Memory B cell (primary cell): ENCODE data around the gene LAMA2.

Experiments used
- ATAC-seq: fragments of 150-1000 bp; cut with Tn5 transposase; 2 replicates; pipeline ENCODE4 v1.10.0; 2021; ENCODE audit warnings: low read depth, mild to moderate bottlenecking, moderate library complexity
- DNase-seq, 2 donors: peaks; one replicate each; pipeline ENCODE4 v3.0.0; 2022; ENCODE audit warnings: low spot score in 2 of 2
- H3K27ac Mint-ChIP-seq: one replicate; pipeline ENCODE4 v1.8.0; 2022; ENCODE audit warnings: mild to moderate bottlenecking, moderate library complexity, mixed read lengths
- H3K27me3 Mint-ChIP-seq: one replicate; pipeline ENCODE4 v1.8.0; 2022; ENCODE audit warnings: mixed read lengths
- H3K36me3 Mint-ChIP-seq: one replicate; pipeline ENCODE4 v1.8.0; 2022; ENCODE audit warnings: mild to moderate bottlenecking, mixed read lengths
- H3K4me1 Mint-ChIP-seq: one replicate; pipeline ENCODE4 v1.8.0; 2022; ENCODE audit warnings: mixed read lengths
- H3K4me3 Mint-ChIP-seq: one replicate; pipeline ENCODE4 v1.8.0; 2022; ENCODE audit warnings: mild to moderate bottlenecking, moderate library complexity, mixed read lengths
- H3K9me3 Mint-ChIP-seq: one replicate; pipeline ENCODE4 v1.8.0; 2022; ENCODE audit warnings: mixed read lengths

Gene LAMA2

GRCh38 chr6:129006724-129007514 lies 124.0 kb downstream of the LAMA2 start:
- Mint-ChIP-seq H3K27ac (no peak overlapping the region), H3K27me3 (peaks cover 3% of the 10 kb centered on the region), H3K4me3 (no peak overlapping the region), H3K36me3 (no peaks in the 10 kb centered on the region), H3K9me3 (no peaks in the 10 kb centered on the region), H3K4me1 (no peaks in the 10 kb centered on the region)
- ATAC-seq, result no peak
- DNase-seq, result no peak

GRCh38 chr6:129007701-129008373 lies 124.9 kb downstream of the LAMA2 start:
- ATAC-seq, result no peak
- Mint-ChIP-seq H3K27ac (no peak overlapping the region), H3K27me3 (peaks cover 3% of the 10 kb centered on the region), H3K4me3 (no peak overlapping the region), H3K9me3 (no peaks in the 10 kb centered on the region), H3K36me3 (no peaks in the 10 kb centered on the region), H3K4me1 (no peaks in the 10 kb centered on the region)
- no peak for DNase-seq

GRCh38 chr6:129008591-129008990 lies 125.7 kb downstream of the LAMA2 start:
- H3K36me3 Mint-ChIP-seq, result no peaks in the 10 kb centered on the region
- H3K9me3 Mint-ChIP-seq, result no peaks in the 10 kb centered on the region
- no peak overlapping the region for H3K27ac Mint-ChIP-seq
- no peaks in the 10 kb centered on the region for H3K4me1 Mint-ChIP-seq
- no peak overlapping the region for H3K4me3 Mint-ChIP-seq
- DNase-seq (no peak), ATAC-seq (no peak)
- H3K27me3 Mint-ChIP-seq, result peaks cover 3% of the 10 kb centered on the region

GRCh38 chr6:129009851-129010250 lies 126.9 kb downstream of the LAMA2 start:
- Mint-ChIP-seq H3K4me1 (no peaks in the 10 kb centered on the region), H3K36me3 (no peaks in the 10 kb centered on the region), H3K9me3 (no peaks in the 10 kb centered on the region), H3K4me3 (no peak overlapping the region), H3K27ac (no peak overlapping the region), H3K27me3 (peaks cover 3% of the 10 kb centered on the region)
- DNase-seq (no peak), ATAC-seq (no peak)

- Mint-ChIP-seq H3K4me1 (no peaks in the 10 kb centered on the region), H3K27me3 (peaks cover 1% of the 10 kb centered on the region), H3K36me3 (no peaks in the 10 kb centered on the region), H3K4me3 (no peak overlapping the region), H3K27ac (no peak overlapping the region), H3K9me3 (peaks cover 2% of the 10 kb centered on the region)
- ATAC-seq (no peak), DNase-seq (no peak)
Observed at GRCh38 chr6:129014302-129014701, 131.4 kb downstream of the LAMA2 start.

DNA sequence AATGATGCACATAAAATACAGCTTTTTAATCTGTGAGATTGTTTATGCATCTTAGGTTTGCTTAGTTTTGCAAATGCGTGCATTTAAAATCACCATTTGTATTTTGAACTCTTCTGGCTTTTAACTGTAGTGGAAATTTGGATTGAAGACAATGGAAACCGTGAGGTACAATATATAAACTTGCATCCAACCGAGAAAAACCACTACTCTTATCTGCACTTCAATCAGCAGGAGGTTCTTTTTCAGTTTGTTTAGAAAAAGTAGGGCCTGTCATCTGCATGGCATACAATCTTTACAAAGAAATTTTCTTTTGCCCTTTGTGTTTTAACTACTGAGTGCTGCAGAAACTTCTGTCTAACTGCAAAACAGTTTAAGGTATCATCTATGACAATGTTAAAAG lies 132.8 kb downstream of the LAMA2 start:
- H3K27ac Mint-ChIP-seq, result no peak overlapping the region
- H3K4me1 Mint-ChIP-seq, result no peaks in the 10 kb centered on the region
- ATAC-seq, result no peak
- no peaks in the 10 kb centered on the region for H3K36me3 Mint-ChIP-seq
- peaks cover 3% of the 10 kb centered on the region for H3K9me3 Mint-ChIP-seq
- peaks cover 1% of the 10 kb centered on the region for H3K27me3 Mint-ChIP-seq
- no peak for DNase-seq
- no peak overlapping the region for H3K4me3 Mint-ChIP-seq

DNA sequence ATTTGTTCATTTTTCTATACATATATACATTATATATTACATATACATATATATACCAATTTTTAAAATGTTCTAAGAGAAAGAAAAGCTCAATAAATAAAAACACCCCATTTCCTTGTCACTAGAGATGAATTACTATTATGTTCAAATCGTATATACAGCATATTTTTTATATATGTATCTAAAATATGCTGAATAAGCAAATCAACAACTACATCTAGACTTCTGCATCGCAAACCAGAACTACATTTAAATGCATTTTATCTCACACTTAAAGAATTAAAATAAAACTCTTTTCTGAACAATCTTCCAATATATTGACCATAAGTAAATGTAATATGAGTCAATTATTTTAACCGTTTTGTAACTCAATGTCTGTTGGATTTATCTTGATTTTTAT lies 133.9 kb downstream of the LAMA2 start:
- H3K27ac Mint-ChIP-seq, result no peak overlapping the region
- H3K9me3 Mint-ChIP-seq, result peaks cover 3% of the 10 kb centered on the region
- no peaks in the 10 kb centered on the region for H3K4me1 Mint-ChIP-seq
- H3K4me3 Mint-ChIP-seq, result no peak overlapping the region
- ATAC-seq (no peak), DNase-seq (no peak)
- no peaks in the 10 kb centered on the region for H3K36me3 Mint-ChIP-seq
- no peaks in the 10 kb centered on the region for H3K27me3 Mint-ChIP-seq

DNA sequence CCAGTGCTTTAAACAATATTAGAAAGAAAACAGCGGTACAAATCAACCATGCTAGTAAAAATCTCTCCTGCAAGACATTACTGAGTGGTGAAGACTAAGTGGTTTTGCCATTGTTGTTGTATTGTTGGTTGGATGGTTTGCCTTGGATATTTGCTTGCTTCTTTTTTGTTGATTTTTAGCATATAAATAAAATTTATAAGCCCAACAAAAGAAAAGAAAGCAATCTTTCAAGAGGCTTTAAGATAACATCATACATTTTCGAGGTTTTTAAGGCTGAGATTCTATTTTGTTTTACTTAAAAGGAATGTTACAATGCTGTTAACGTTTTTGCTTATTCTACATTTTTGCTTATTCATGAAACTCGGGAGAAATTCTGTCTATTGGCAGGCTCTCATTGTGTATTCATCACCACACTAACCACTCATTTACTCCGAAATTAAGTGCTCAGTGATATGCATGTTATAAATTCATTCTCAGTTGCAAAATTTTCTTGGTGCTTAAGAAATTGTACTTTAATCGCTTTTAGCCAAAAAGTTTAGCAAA lies 139.1 kb downstream of the LAMA2 start:
- Mint-ChIP-seq H3K36me3 (no peaks in the 10 kb centered on the region), H3K9me3 (peaks cover 5% of the 10 kb centered on the region), H3K27me3 (no peaks in the 10 kb centered on the region), H3K4me1 (no peaks in the 10 kb centered on the region), H3K27ac (no peak overlapping the region), H3K4me3 (no peak overlapping the region)
- ATAC-seq (no peak), DNase-seq (no peak)

- no peak for DNase-seq
- no peak for ATAC-seq
- Mint-ChIP-seq H3K27me3 (no peaks in the 10 kb centered on the region), H3K27ac (no peak overlapping the region), H3K4me3 (no peak overlapping the region), H3K9me3 (peaks cover 2% of the 10 kb centered on the region), H3K4me1 (no peaks in the 10 kb centered on the region), H3K36me3 (no peaks in the 10 kb centered on the region)
Observed at GRCh38 chr6:129026601-129027000, 143.7 kb downstream of the LAMA2 start.

DNA sequence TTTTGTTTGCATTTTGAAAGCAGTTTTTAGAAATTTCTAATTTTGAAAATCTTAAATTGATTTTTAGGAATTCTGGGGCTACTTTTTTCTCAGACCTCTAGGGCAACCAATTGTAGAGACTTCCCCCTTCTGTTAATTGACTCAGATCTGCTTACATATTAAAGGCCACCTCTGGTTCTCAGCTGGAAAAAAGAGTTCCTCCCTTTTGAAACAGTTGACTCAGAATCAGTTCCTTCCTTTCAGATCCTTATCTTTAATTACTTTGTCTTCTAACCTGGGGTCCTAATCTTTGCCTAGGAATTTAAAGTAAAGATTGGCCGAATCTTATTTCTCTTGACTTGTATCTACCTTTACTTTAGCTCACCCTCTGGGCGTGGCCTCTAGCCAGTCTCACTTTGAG lies 146.8 kb downstream of the LAMA2 start:
- peaks cover 1% of the 10 kb centered on the region for H3K9me3 Mint-ChIP-seq
- H3K27me3 Mint-ChIP-seq, result no peaks in the 10 kb centered on the region
- H3K4me3 Mint-ChIP-seq, result no peak overlapping the region
- H3K4me1 Mint-ChIP-seq, result no peaks in the 10 kb centered on the region
- DNase-seq (no peak), ATAC-seq (no peak)
- no peak overlapping the region for H3K27ac Mint-ChIP-seq
- H3K36me3 Mint-ChIP-seq, result no peaks in the 10 kb centered on the region

- no peak for ATAC-seq
- DNase-seq, result no peak
- no peak overlapping the region for H3K4me3 Mint-ChIP-seq
- no peaks in the 10 kb centered on the region for H3K4me1 Mint-ChIP-seq
- no peak overlapping the region for H3K27ac Mint-ChIP-seq
- H3K9me3 Mint-ChIP-seq, result peaks cover 1% of the 10 kb centered on the region
- no peaks in the 10 kb centered on the region for H3K27me3 Mint-ChIP-seq
- H3K36me3 Mint-ChIP-seq, result no peaks in the 10 kb centered on the region
Observed at GRCh38 chr6:129030215-129030614, 147.3 kb downstream of the LAMA2 start.

- no peaks in the 10 kb centered on the region for H3K4me1 Mint-ChIP-seq
- DNase-seq, result no peak
Observed at GRCh38 chr6:129031051-129031599, 148.2 kb downstream of the LAMA2 start.

DNA sequence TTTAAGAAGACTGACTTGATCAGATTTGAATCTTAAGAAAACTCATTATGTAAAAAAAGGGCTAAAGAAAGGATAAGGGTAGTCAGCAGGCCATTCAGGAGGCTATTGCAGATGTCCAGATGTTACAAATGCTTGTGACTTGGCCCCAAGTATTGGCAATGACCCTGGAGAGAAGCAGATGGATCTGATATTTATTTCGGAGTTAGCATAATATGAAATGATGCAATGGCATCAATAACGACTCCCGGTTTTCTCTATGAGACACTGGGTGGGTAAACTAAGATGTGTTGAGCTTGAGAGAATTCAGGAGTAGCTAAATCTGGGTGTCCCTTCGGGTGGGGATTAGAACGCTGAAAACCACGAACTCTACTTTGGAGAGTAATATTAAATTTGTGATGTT lies 149.7 kb downstream of the LAMA2 start:
- H3K36me3 Mint-ChIP-seq, result no peaks in the 10 kb centered on the region
- H3K27ac Mint-ChIP-seq, result no peak overlapping the region
- no peak overlapping the region for H3K4me3 Mint-ChIP-seq
- DNase-seq, result no peak
- no peaks in the 10 kb centered on the region for H3K4me1 Mint-ChIP-seq
- H3K27me3 Mint-ChIP-seq, result no peaks in the 10 kb centered on the region
- H3K9me3 Mint-ChIP-seq, result peaks cover 1% of the 10 kb centered on the region
- ATAC-seq, result no peak

More at GRCh38 chr6:129031051-129031599, 148.2 kb downstream of the LAMA2 start:
- H3K36me3 Mint-ChIP-seq, result no peaks in the 10 kb centered on the region
- H3K27me3 Mint-ChIP-seq, result no peaks in the 10 kb centered on the region
- ATAC-seq, result no peak
- H3K4me3 Mint-ChIP-seq, result no peak overlapping the region
- H3K9me3 Mint-ChIP-seq, result peaks cover 1% of the 10 kb centered on the region
- H3K27ac Mint-ChIP-seq, result no peak overlapping the region

GRCh38 chr6:129033180-129033579 lies 150.2 kb downstream of the LAMA2 start:
- Mint-ChIP-seq H3K36me3 (no peaks in the 10 kb centered on the region), H3K9me3 (peaks cover 1% of the 10 kb centered on the region), H3K4me1 (no peaks in the 10 kb centered on the region), H3K4me3 (no peak overlapping the region), H3K27me3 (no peaks in the 10 kb centered on the region), H3K27ac (no peak overlapping the region)
- DNase-seq (no peak), ATAC-seq (no peak)
